Ramos (cell line): Measurements from ENCODE around the gene ARL11.

Source experiments
- in situ Hi-C: fragments of 300-500 bp; cut with MboI; formaldehyde crosslinking; loops from one replicate; pipeline ENCODE4 v1.14.3; 2022; ENCODE audit warnings: low sequenced_read_pairs; ENCODE audit not compliant: unreplicated experiment

Gene ARL11

GRCh38 chr13:49643035-49643646 is 14.8 kb downstream of the ARL11 start:
- in situ Hi-C loops = no loop called here

GRCh38 chr13:49645451-49645850 is 17.1 kb downstream of the ARL11 start:
- in situ Hi-C loops = no loop called here

GRCh38 chr13:49646688-49647087 is 18.4 kb downstream of the ARL11 start:
- in situ Hi-C loops = no loop called here

GRCh38 chr13:49649244-49649962 is 21.1 kb downstream of the ARL11 start:
- in situ Hi-C loops = no loop called here

- in situ Hi-C loops = loop anchor here (25.0 kb wide), 1 partner anchor 1412 kb away; no protein-coding TSS in a partner anchor
Measured at GRCh38 chr13:49649963-49650312, 21.6 kb downstream of the ARL11 start.

- in situ Hi-C loops = loop anchor here (25.0 kb wide), 1 partner anchor 1411 kb away; no protein-coding TSS in a partner anchor
Measured at GRCh38 chr13:49651570-49652354, 23.5 kb downstream of the ARL11 start.

- in situ Hi-C loops = loop anchor here (25.0 kb wide), 1 partner anchor 1410 kb away; no protein-coding TSS in a partner anchor
Measured at GRCh38 chr13:49652355-49653305, 24.3 kb downstream of the ARL11 start.

GRCh38 chr13:49653478-49653877 is 25.2 kb downstream of the ARL11 start:
- in situ Hi-C loops = loop anchor here (25.0 kb wide), 1 partner anchor 1409 kb away; no protein-coding TSS in a partner anchor

GRCh38 chr13:49654011-49654410 is 25.7 kb downstream of the ARL11 start:
- in situ Hi-C loops = loop anchor here (25.0 kb wide), 1 partner anchor 1408 kb away; no protein-coding TSS in a partner anchor

- in situ Hi-C loops = loop anchor here (25.0 kb wide), 1 partner anchor 1406 kb away; no protein-coding TSS in a partner anchor
Measured at GRCh38 chr13:49655906-49656305, 27.6 kb downstream of the ARL11 start.

- in situ Hi-C loops = loop anchor here (25.0 kb wide), 1 partner anchor 1405 kb away; no protein-coding TSS in a partner anchor
Measured at GRCh38 chr13:49657241-49657641, 28.9 kb downstream of the ARL11 start.

- in situ Hi-C loops = loop anchor here (25.0 kb wide), 1 partner anchor 1398 kb away; no protein-coding TSS in a partner anchor
Measured at GRCh38 chr13:49664606-49665005, 36.3 kb downstream of the ARL11 start.

GRCh38 chr13:49667773-49668172 is 39.5 kb downstream of the ARL11 start:
- in situ Hi-C loops = loop anchor here (25.0 kb wide), 1 partner anchor 1395 kb away; no protein-coding TSS in a partner anchor

GRCh38 chr13:49669735-49670309 is 41.5 kb downstream of the ARL11 start:
- in situ Hi-C loops = loop anchor here (25.0 kb wide), 1 partner anchor 1392 kb away; no protein-coding TSS in a partner anchor

- in situ Hi-C loops = loop anchor here (25.0 kb wide), 1 partner anchor 1391 kb away; no protein-coding TSS in a partner anchor
Measured at GRCh38 chr13:49670828-49671227, 42.5 kb downstream of the ARL11 start.

GRCh38 chr13:49676581-49677298 is 48.4 kb downstream of the ARL11 start:
- in situ Hi-C loops = no loop called here

- in situ Hi-C loops = no loop called here
Measured at GRCh38 chr13:49678191-49678914, 50.0 kb downstream of the ARL11 start.

GRCh38 chr13:49679246-49679645 is 50.9 kb downstream of the ARL11 start:
- in situ Hi-C loops = no loop called here
